Fibroblast of the aortic adventitia (primary cell): ENCODE results near the gene AKT2. TPM values are rescaled to one million over a fixed set of nuclear protein-coding genes. Genes with fewer than 3 reads are reported as not detected.

ENCODE experiments used
- DNase-seq: peaks from one replicate; pipeline ENCODE4 v3.0.0-alpha.2; 2010; ENCODE audit warnings: low read depth
- H3K4me3 ChIP-seq: 2 replicates; pipeline ENCODE4 v1.5.1; 2011; ENCODE audit warnings: low read depth, mild to moderate bottlenecking, control low read depth, low read length, moderate library complexity
- CTCF ChIP-seq: IDR thresholded peaks from 2 replicates; pipeline ENCODE4 v1.5.1; 2011; ENCODE audit warnings: mild to moderate bottlenecking, low read length, control low read depth, inconsistent platforms; ENCODE audit not compliant: insufficient read depth
- total RNA-seq: library from RNA; depleted of rRNA; stranded (reverse); fragments of >200 nt; gene quantifications from 2 replicates; pipeline ENCODE4 v1.2.3, GENCODE V29; 2012; ENCODE audit warnings: low replicate concordance

Gene AKT2
- total RNA-seq, 1 donor: 124 TPM

GRCh38 chr19:40264314-40265054 is 20.7 kb downstream of the AKT2 start:
- TF ChIP-seq CTCF: no peak
- DNase-seq: no peak
- no peak overlapping the region for H3K4me3 ChIP-seq

- H3K4me3 ChIP-seq: no peak overlapping the region
- TF ChIP-seq CTCF: no peak
- no peak for DNase-seq
Observed at GRCh38 chr19:40263440-40264313, 21.5 kb downstream of the AKT2 start.

GRCh38 chr19:40262422-40262821 is 22.7 kb downstream of the AKT2 start:
- no peak for DNase-seq
- TF ChIP-seq CTCF: no peak
- no peak overlapping the region for H3K4me3 ChIP-seq

- no peak overlapping the region for H3K4me3 ChIP-seq
- no peak for TF ChIP-seq CTCF
- DNase-seq: no peak
Observed at GRCh38 chr19:40261631-40262030, 23.5 kb downstream of the AKT2 start.

- TF ChIP-seq CTCF: no peak
- DNase-seq: no peak
- no peak overlapping the region for H3K4me3 ChIP-seq
Observed at GRCh38 chr19:40257096-40257517, 28.0 kb downstream of the AKT2 start.

GRCh38 chr19:40256512-40256911 is 28.6 kb downstream of the AKT2 start:
- TF ChIP-seq CTCF: no peak
- no peak for DNase-seq
- no peak overlapping the region for H3K4me3 ChIP-seq
